Heart left ventricle (tissue), 16 donors: ENCODE results near the gene OR10A4. TPM values are rescaled to one million over a fixed set of nuclear protein-coding genes. Genes with fewer than 3 reads are reported as not detected.

Source experiments
- ATAC-seq, 4 donors: fragments of 200-7000 bp; cut with Tn5 transposase; one replicate each; pipeline ENCODE4 v1.9.1; 2020 to 2022; ENCODE audit warnings: moderate library complexity in 4 of 4, mild to moderate bottlenecking in 3 of 4, moderate number of reproducible peaks in 1 of 4
- DNase-seq, 5 donors: peaks; one replicate each; pipeline ENCODE4 v3.0.0-alpha.2; 2020
- H3K27ac ChIP-seq, 12 donors: fragments of 200-600 bp; sonication (generic) in 4 of 12; one replicate each; pipeline versions ENCODE4 v1.5.0 to v1.8.0; 2016 to 2022; ENCODE audit warnings: mild to moderate bottlenecking in 2 of 12
- H3K27me3 ChIP-seq, 9 donors: fragments of 200-600 bp; sonication (generic) in 2 of 9; one replicate each; pipeline versions ENCODE4 v1.5.1 to v1.8.0; 2016 to 2022; ENCODE audit warnings: mild to moderate bottlenecking in 3 of 9
- H3K36me3 ChIP-seq, 9 donors: fragments of 200-600 bp; sonication (generic) in 2 of 9; one replicate each; pipeline versions ENCODE4 v1.5.0 to v1.8.0; 2018 to 2022; ENCODE audit warnings: mild to moderate bottlenecking in 2 of 9
- H3K4me1 ChIP-seq, 12 donors: fragments of 200-600 bp; sonication (generic) in 4 of 12; one replicate each; pipeline versions ENCODE4 v1.5.0 to v1.8.0; 2016 to 2022; ENCODE audit warnings: mild to moderate bottlenecking in 3 of 12
- H3K4me3 ChIP-seq, 12 donors: fragments of 200-600 bp; sonication (generic) in 4 of 12; one replicate each; pipeline versions ENCODE4 v1.5.0 to v1.8.0; 2017 to 2022; ENCODE audit warnings: mild to moderate bottlenecking in 9 of 12, moderate library complexity in 4 of 12
- H3K9me3 ChIP-seq, 12 donors: fragments of 200-600 bp; sonication (generic) in 4 of 12; one replicate each; pipeline versions ENCODE4 v1.5.0 to v1.8.0; 2016 to 2022; ENCODE audit warnings: mild to moderate bottlenecking in 1 of 12
- CTCF ChIP-seq, 12 donors: fragments of 200-600 bp; sonication (generic) in 4 of 12; IDR thresholded peaks; one replicate each; pipeline versions ENCODE4 v1.5.0 to v1.8.0; 2018 to 2022; ENCODE audit warnings: antibody characterized with exemption in 12 of 12, mild to moderate bottlenecking in 5 of 12
- POLR2A ChIP-seq, 2 donors: fragments of 450-650 bp; IDR thresholded peaks; one replicate each; pipeline ENCODE4 v1.6.1; 2017; ENCODE audit warnings: antibody characterized with exemption in 2 of 2, mild to moderate bottlenecking in 2 of 2, moderate library complexity in 2 of 2
- WGBS, 4 donors: extraction: QIAGEN DNeasy Blood & Tissue Kit in 2 of 4; methylation state at CpG; one replicate each; pipeline versions ENCODE4 v1.1.5 to v1.1.7; 2013 to 2018; 5-methylcytosine and 5-hydroxymethylcytosine counted together
- intact Hi-C, 10 donors: fragments of 100-400 bp; cut with DNase I; formaldehyde crosslinking; loops; one replicate each; pipeline versions ENCODE4 v1.11.1 to v1.14.2; 2022
- polyA plus RNA-seq, 2 donors: library from polyadenylated mRNA; stranded (reverse); fragments of 200-250 nt; gene quantifications; one replicate each; pipeline ENCODE4 v1.2.3, GENCODE V29; 2013
- total RNA-seq, 9 donors: library from RNA; depleted of rRNA in 2 of 9; stranded (reverse); fragments of >200 nt in 2 of 9; fragmentation: NEBNext Ultra II Directional in 3 of 9; extraction: Animal tissue kit (Norgen Biotek cat#: 25700) in 3 of 9; gene quantifications; one replicate each; pipeline versions ENCODE4 v1.1.0 to v1.2.4, GENCODE V29; 2016 to 2023
- donor health status: ischemic (EF 13 %, LVEDD 7.1; RV severe dilation, severe dysfunction).
- donor health status: healthy with polysubstance abuse.
- donor health status: DM: no; HTN: yes; CAD: no.
- donor health status: DM: no; HTN: no; CAD: no.
- donor health status: ischemic (EF 25% LVEDD 6.9; RV normal size, moderate dysfunction).
- donor health status: ischemic (EF 25% LVEDD 5.7; RV mildly dilated, moderate dysfunction).
- donor health status: healthy.
- donor health status: DM: yes; HTN: yes; CAD: no.
- donor health status: ischemic (EF 35%, LVEDD 5.7; RV mildly dilated, moderate dysfunction).
- donor health status: nonischemic (EF 11% LVEDD 7.7; RV severe dilation, severe dysfunction).
- donor health status: DM: yes; HTN: yes; CAD: no.
- donor health status: PGD.
- donor health status: ischemic (EF 29% LVEDD 5.4; RV normal size, mild dysfunction).
- donor health status: nonischemic (EF 23%, LVEDD 6.1; RV moderate dilation, normal function).

OR10A4 gene
- total and polyA plus RNA-seq, 11 donors, result not detected

GRCh38 chr11:6841694-6842093, 34.7 kb upstream of the OR10A4 start:
- H3K9me3 ChIP-seq, result peaks cover 0 to 9% (median 0%) of the 10 kb centered on the region in 12 donors
- no peaks in the 10 kb centered on the region for H3K4me1 ChIP-seq
- intact Hi-C loops, result no loop called here
- TF ChIP-seq POLR2A (IDR thresholded peaks at IDR 0.05) (no peak), CTCF (IDR thresholded peaks at IDR 0.05) (no peak)
- H3K4me3 ChIP-seq, result no peak overlapping the region
- peaks cover 0 to 3% (median 0%) of the 10 kb centered on the region in 9 donors for H3K27me3 ChIP-seq
- ATAC-seq, result no peak
- no peaks in the 10 kb centered on the region for H3K36me3 ChIP-seq
- no peak overlapping the region for H3K27ac ChIP-seq
- DNase-seq, result no peak

GRCh38 chr11:6843670-6844069, 32.8 kb upstream of the OR10A4 start:
- Histone ChIP-seq H3K27ac (no peak overlapping the region), H3K4me1 (no peaks in the 10 kb centered on the region), H3K36me3 (no peaks in the 10 kb centered on the region), H3K4me3 (no peak overlapping the region), H3K9me3 (peaks cover 0 to 9% (median 0%) of the 10 kb centered on the region in 12 donors), H3K27me3 (peaks cover 0 to 4% (median 0%) of the 10 kb centered on the region in 9 donors)
- TF ChIP-seq CTCF (IDR thresholded peaks at IDR 0.05) (no peak), POLR2A (IDR thresholded peaks at IDR 0.05) (no peak)
- intact Hi-C loops, result no loop called here
- DNase-seq (no peak), ATAC-seq (no peak)
- 53 to 61% (median 58%) methylated on average over 2 of the region's 2 CpGs for WGBS, 4 donors

- Histone ChIP-seq H3K27ac (no peak overlapping the region), H3K27me3 (peaks cover 0 to 4% (median 0%) of the 10 kb centered on the region in 9 donors), H3K9me3 (peaks cover 0 to 9% (median 0%) of the 10 kb centered on the region in 12 donors), H3K36me3 (no peaks in the 10 kb centered on the region), H3K4me3 (no peak overlapping the region), H3K4me1 (no peaks in the 10 kb centered on the region)
- DNase-seq, result no peak
- ATAC-seq, result no peak
- TF ChIP-seq CTCF (IDR thresholded peaks at IDR 0.05) (no peak), POLR2A (IDR thresholded peaks at IDR 0.05) (no peak)
- WGBS, 4 donors, result 85 to 92% (median 88%) methylated on average over 5 of the region's 5 CpGs
- intact Hi-C loops, result no loop called here
Measured at GRCh38 chr11:6844356-6844755, 32.1 kb upstream of the OR10A4 start.

- no peak for DNase-seq
- Histone ChIP-seq H3K4me1 (no peaks in the 10 kb centered on the region), H3K27me3 (peaks cover 0 to 4% (median 0%) of the 10 kb centered on the region in 9 donors), H3K36me3 (no peaks in the 10 kb centered on the region), H3K9me3 (peaks cover 0 to 9% (median 0%) of the 10 kb centered on the region in 12 donors), H3K4me3 (no peak within 1 kb of the TSS), H3K27ac (no peak within 1 kb of the TSS)
- ATAC-seq, result no peak
- intact Hi-C loops, result no loop called here
- TF ChIP-seq CTCF (IDR thresholded peaks at IDR 0.05) (no peak), POLR2A (IDR thresholded peaks at IDR 0.05) (no peak)
- WGBS, 4 donors, result 68 to 76% (median 73%) methylated on average over 3 of the region's 3 CpGs
Measured at GRCh38 chr11:6845383-6845782, 31.0 kb upstream of the OR10A4 start, which contains the start of gene OR10A5. TSS of gene OR10A5 (plus strand) at chr11:6845683. CDS start at chr11:6845683, 0 bp downstream.
